Fibroblast of pulmonary artery (primary cell): ENCODE results near the gene ARHGAP23.

Experiments used
- DNase-seq: peaks from one replicate; pipeline ENCODE4 v3.0.0-alpha.2; 2010; ENCODE audit warnings: low read depth
- H3K4me3 ChIP-seq: replicated peaks from 2 replicates; pipeline ENCODE4 v1.5.1; 2011; ENCODE audit warnings: low read depth, mild to moderate bottlenecking, control low read depth, low read length, moderate library complexity
- CTCF ChIP-seq: IDR thresholded peaks from 2 replicates; pipeline ENCODE4 v1.5.1; 2011; ENCODE audit warnings: mild to moderate bottlenecking, control low read depth, low read length, inconsistent platforms; ENCODE audit errors: missing control alignments

Gene ARHGAP23

GRCh38 chr17:38450557-38451029 is 22.3 kb downstream of the ARHGAP23 start:
- no peak for TF ChIP-seq CTCF
- no peak for DNase-seq
- H3K4me3 ChIP-seq = peak overlapping the region; percentile 18

GRCh38 chr17:38451030-38451839 is 23.0 kb downstream of the ARHGAP23 start:
- TF ChIP-seq CTCF = no peak
- peak overlapping the region; percentile 56 for H3K4me3 ChIP-seq
- DNase-seq = peak; percentile 90

- H3K4me3 ChIP-seq = peak overlapping the region; percentile 56
- no peak for TF ChIP-seq CTCF
- peak; percentile 96 for DNase-seq
These were observed 23.7 kb downstream of the ARHGAP23 start for GRCh38 chr17:38451840-38452529.

- TF ChIP-seq CTCF = no peak
- peak overlapping the region; percentile 74 for H3K4me3 ChIP-seq
- no peak for DNase-seq
These were observed 24.5 kb downstream of the ARHGAP23 start for GRCh38 chr17:38452719-38453118.

- peak overlapping the region; percentile 74 for H3K4me3 ChIP-seq
- DNase-seq = peak; percentile 58
- no peak for TF ChIP-seq CTCF
These were observed 25.7 kb downstream of the ARHGAP23 start for GRCh38 chr17:38453951-38454421.

- peak; percentile 73 for DNase-seq
- no peak for TF ChIP-seq CTCF
- H3K4me3 ChIP-seq = peak overlapping the region; percentile 74
These were observed 26.3 kb downstream of the ARHGAP23 start for GRCh38 chr17:38454532-38454931.
